GM10266 (cell line): ENCODE results near the gene MAP2.

Experiments
- DNase-seq: peaks from one replicate; pipeline ENCODE4 v3.0.0; 2012; ENCODE audit errors: extremely low spot score
- CTCF ChIP-seq: IDR thresholded peaks from 2 replicates; pipeline ENCODE4 v1.5.1; 2012; ENCODE audit warnings: mild to moderate bottlenecking, low read depth; ENCODE audit not compliant: control insufficient read depth, insufficient read depth; ENCODE audit errors: missing control alignments

MAP2 gene

DNA sequence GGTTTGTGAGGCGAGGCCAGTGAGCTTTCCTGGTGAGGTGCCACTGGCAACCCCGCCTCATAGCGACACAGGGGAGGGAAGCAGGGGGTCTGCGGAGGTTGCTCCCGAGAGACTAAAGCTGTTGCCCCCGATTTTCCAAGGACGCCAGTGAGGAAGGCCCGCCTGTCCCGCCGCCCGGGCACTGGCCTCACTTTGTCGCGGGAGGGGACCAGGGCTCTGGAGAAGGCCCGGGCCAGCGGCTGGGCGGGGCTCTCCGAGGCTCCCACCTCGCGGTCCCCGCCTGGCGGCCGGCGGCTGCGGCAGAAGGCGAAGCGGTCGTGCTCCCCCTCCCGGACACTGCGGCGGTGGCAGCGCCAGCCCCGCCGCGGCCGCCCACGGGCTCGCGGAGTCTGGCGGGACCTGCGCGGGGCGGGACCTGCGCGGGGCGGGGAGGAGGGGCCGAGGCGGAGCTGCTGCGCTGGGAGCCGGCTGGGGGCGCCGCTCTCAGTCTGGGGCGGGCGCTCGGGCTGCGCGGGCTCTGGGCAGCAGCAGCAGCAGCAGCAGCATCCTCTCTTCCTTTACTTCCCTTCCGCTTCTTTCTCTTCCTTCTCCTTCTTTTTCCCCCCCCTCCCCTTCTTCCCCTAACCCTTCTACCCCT is at the start of gene MAP2:
Gene MAP2 (plus strand): TSS at position 486 of the 637 bp plus-strand sequence. CDS start 229,124 bp downstream, outside the sequence.
- DNase-seq: peak; percentile 88
- TF ChIP-seq CTCF: peak; percentile 85

DNA sequence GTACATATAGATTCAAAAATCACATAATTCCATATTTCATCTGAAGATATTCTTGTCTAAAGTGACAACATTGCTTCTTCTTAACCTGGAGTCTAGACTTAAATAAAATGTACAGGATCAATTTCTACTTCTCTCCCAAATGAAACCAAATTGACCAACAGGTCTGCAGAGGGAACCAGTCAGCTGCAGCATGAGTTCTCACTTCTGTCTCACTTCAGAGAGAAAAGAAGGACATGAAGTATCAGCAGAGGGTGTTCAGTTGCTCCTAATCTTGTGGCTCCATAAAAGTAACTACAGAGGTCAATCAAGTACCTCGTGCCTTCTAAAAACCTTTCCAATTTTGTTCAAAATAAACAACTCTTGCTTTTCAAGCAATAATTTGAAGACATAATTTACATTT is 47.2 kb upstream of the MAP2 start:
- DNase-seq: no peak
- TF ChIP-seq CTCF: no peak

DNA sequence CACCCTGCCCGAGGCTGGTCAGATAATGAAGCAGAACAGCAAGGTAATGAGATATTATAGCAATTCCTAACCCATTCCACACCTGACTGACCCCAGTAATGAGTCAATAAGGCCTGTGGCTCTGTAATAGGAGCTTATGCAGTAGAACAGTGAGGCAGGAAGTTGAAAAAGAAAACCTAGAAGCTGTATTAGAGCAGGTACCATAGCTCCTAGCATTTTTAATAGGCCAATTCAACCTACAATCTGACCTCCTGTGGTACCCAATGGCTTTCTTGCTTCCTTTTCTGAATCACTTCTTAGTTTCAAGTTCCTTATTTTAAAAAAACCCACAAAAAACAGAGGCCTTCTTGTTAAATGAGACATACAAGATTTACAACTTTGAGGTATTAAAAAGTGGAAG is 43.6 kb upstream of the MAP2 start:
- DNase-seq: no peak
- TF ChIP-seq CTCF: no peak

GRCh38 chr2:209381091-209381490 is 42.8 kb upstream of the MAP2 start:
- no peak for TF ChIP-seq CTCF

DNA sequence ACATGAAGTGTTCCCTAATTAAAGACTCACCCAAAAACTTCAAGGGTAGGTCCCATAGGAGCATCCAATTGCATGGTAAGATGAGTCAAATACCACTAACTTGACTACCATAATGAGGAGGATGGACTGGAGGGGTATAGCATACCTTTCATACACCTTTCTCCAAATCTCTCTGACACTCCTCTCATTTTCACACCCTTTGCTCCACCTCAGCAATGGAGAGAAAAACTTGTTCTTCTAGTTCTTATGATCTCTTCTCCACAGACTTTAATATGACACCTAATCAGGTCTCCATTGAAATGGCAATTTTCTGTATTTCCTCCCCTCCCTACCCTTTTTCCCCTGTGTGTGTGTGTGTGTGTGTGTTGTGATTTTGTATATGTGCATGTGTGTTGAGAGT is 41.1 kb upstream of the MAP2 start:
- no peak for TF ChIP-seq CTCF
- DNase-seq: no peak

More at GRCh38 chr2:209381091-209381490, 42.8 kb upstream of the MAP2 start:
- DNase-seq: no peak

GRCh38 chr2:209383212-209383611 is 40.6 kb upstream of the MAP2 start:
- no peak for TF ChIP-seq CTCF
- no peak for DNase-seq

DNA sequence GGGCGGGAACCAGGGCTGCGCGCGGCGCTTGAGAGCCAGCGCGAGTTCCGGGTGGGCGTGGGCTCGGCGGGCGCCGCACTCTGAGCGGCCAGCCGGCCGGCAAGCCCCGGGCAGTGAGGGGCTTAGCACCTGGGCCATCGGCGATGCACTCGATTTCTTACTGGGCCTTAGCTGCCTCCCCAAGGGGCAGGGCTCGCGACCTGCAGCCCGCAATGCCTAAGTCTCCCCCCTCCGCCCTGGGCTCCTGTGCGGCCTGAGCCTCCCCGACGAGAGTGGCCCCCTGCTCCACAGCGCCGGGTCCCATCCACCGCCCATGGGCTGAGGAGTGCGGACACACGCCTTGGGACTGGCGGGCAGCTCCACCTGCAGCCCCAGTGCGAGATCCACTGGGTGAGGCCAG is 36.5 kb upstream of the MAP2 start:
- TF ChIP-seq CTCF: no peak
- no peak for DNase-seq
